ENCODE results near the gene ATG4D. TPM values are rescaled to one million over a fixed set of nuclear protein-coding genes. Genes with fewer than 3 reads are reported as not detected.

The ATG4D gene
- total and polyA plus RNA-seq, 2 of the 4 experiments (the other 2 are of a cell fraction): 8.2 to 21.8 TPM

DNA sequence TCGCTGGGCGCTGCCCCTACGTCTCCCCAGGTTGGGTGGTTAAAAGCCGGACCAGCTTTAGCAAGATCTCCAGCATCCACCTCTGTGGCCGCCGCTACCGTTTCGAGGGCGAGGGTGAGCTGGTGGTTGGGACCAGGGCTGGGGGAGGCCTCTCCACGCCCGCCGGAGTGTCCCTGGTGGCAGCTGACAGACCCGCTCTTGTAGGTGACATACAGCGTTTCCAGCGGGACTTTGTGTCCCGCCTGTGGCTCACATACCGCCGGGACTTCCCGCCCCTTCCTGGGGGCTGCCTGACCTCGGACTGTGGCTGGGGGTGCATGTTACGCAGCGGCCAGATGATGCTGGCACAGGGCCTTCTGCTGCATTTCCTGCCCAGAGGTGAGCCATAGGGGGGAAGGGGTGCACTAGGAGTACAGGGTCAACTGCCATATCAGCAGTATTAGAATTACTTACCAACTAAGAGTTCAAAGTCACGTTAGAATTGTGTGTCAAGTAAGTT, 1.1 kb downstream of the ATG4D start:
- H3K4me3 ChIP-seq (ENCODE audit: insufficient read depth, low read depth, low read length): peak overlapping the region; percentile 97
- no peak for ATAC-seq (ENCODE audit: low read depth)
- H2BK15ac ChIP-seq (ENCODE audit: low read depth, low read length): no peak overlapping the region
- no peak overlapping the region for H4K8ac ChIP-seq (ENCODE audit: low read depth in 2 of 2, low read length in 2 of 2)
- H3K9me1 ChIP-seq (ENCODE audit: insufficient read depth, low read length): peaks cover 13% of the 10 kb centered on the region; the same call in 1 of the 2 replicates
- H3K56ac ChIP-seq (ENCODE audit: extremely low read depth, insufficient read depth, low read length): no peak overlapping the region
- no peak overlapping the region for H3K14ac ChIP-seq (replicated peaks; ENCODE audit: low read depth, low read length)
- TSS peak; percentile 56 for BruUV-seq (replicated peaks)
- TF ChIP-seq, protein P1, sequence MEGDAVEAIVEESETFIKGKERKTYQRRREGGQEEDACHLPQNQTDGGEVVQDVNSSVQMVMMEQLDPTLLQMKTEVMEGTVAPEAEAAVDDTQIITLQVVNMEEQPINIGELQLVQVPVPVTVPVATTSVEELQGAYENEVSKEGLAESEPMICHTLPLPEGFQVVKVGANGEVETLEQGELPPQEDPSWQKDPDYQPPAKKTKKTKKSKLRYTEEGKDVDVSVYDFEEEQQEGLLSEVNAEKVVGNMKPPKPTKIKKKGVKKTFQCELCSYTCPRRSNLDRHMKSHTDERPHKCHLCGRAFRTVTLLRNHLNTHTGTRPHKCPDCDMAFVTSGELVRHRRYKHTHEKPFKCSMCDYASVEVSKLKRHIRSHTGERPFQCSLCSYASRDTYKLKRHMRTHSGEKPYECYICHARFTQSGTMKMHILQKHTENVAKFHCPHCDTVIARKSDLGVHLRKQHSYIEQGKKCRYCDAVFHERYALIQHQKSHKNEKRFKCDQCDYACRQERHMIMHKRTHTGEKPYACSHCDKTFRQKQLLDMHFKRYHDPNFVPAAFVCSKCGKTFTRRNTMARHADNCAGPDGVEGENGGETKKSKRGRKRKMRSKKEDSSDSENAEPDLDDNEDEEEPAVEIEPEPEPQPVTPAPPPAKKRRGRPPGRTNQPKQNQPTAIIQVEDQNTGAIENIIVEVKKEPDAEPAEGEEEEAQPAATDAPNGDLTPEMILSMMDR (conservative IDR thresholded peaks at IDR 0.05; ENCODE audit: low read depth, low read length): no peak
- TF ChIP-seq BHLHE40 (IDR thresholded peaks at IDR 0.05; ENCODE audit: low read depth, low read length): no peak
- no peak for TF ChIP-seq RAD21 (IDR thresholded peaks at IDR 0.05; ENCODE audit: low read length)
- TF ChIP-seq MAZ (IDR thresholded peaks at IDR 0.05; ENCODE audit: borderline replicate concordance, low read depth, low read length): no peak
- TF ChIP-seq, protein P2, sequence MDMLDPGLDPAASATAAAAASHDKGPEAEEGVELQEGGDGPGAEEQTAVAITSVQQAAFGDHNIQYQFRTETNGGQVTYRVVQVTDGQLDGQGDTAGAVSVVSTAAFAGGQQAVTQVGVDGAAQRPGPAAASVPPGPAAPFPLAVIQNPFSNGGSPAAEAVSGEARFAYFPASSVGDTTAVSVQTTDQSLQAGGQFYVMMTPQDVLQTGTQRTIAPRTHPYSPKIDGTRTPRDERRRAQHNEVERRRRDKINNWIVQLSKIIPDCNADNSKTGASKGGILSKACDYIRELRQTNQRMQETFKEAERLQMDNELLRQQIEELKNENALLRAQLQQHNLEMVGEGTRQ (IDR thresholded peaks at IDR 0.05; ENCODE audit: low read depth, low read length): no peak
- TF ChIP-seq SMC3 (IDR thresholded peaks at IDR 0.05; ENCODE audit: low read depth, low read length): no peak
- no peak for TF ChIP-seq POLR2A (IDR thresholded peaks at IDR 0.05; ENCODE audit: low read depth, low read length)
- no peak for TF ChIP-seq MXI1 (IDR thresholded peaks at IDR 0.05; ENCODE audit: borderline replicate concordance, low read depth, low read length)
- TF ChIP-seq, protein P3, sequence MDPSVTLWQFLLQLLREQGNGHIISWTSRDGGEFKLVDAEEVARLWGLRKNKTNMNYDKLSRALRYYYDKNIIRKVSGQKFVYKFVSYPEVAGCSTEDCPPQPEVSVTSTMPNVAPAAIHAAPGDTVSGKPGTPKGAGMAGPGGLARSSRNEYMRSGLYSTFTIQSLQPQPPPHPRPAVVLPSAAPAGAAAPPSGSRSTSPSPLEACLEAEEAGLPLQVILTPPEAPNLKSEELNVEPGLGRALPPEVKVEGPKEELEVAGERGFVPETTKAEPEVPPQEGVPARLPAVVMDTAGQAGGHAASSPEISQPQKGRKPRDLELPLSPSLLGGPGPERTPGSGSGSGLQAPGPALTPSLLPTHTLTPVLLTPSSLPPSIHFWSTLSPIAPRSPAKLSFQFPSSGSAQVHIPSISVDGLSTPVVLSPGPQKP (IDR thresholded peaks at IDR 0.05; ENCODE audit: borderline replicate concordance, low read depth, low read length): no peak
- no peak overlapping the region for H3K18ac ChIP-seq (ENCODE audit: low read depth, low read length)
- H3K4me1 ChIP-seq (ENCODE audit: control insufficient read depth, insufficient read depth, low read length): peaks cover 5% of the 10 kb centered on the region; the same call in 1 of the 2 replicates
- H3K27me3 ChIP-seq (ENCODE audit: control insufficient read depth, insufficient read depth, low read length): no peaks in the 10 kb centered on the region
- no peaks in the 10 kb centered on the region for H3K9me3 ChIP-seq (ENCODE audit: control insufficient read depth, insufficient read depth, low read length)
- no peak overlapping the region for H2BK5ac ChIP-seq (ENCODE audit: low read depth, low read length, poor library complexity, severe bottlenecking)
- H2BK120ac ChIP-seq (ENCODE audit: low read depth, low read length): no peak overlapping the region
- intact Hi-C loops (cut with micrococcal nuclease) (no loop called here), in situ Hi-C loops (cut with MboI; ENCODE audit: low sequenced_read_pairs) (no loop called here), dilution Hi-C loops (cut with HindIII; ENCODE audit: low sequenced_read_pairs, unreplicated experiment) (no loop called here)
- ChIA-PET CTCF (no interaction called here), POLR2A (ENCODE audit: unreplicated experiment) (no interaction called here)
- no peak overlapping the region for H3K27ac ChIP-seq (ENCODE audit: insufficient read depth, low read length)
- no peak overlapping the region; the same call in 1 of the 2 replicates for H3K23ac ChIP-seq (ENCODE audit: low read depth, low read length)
- peak overlapping the region; percentile 97 for H2AK9ac ChIP-seq (replicated peaks; ENCODE audit: low read depth, low read length, poor library complexity)
- H4K5ac ChIP-seq (ENCODE audit: low read depth, low read length): no peak overlapping the region
- 78% methylated on average over 10 of the region's 23 CpGs; no CpG with 5 or more reads in 1 of the 2 experiments for WGBS, 2 experiments (ENCODE audit: extremely low coverage in 2 of 2, insufficient read length in 1 of 2)
- H2BK20ac ChIP-seq (ENCODE audit: low read depth, low read length): no peak overlapping the region
- H3K4me2 ChIP-seq (ENCODE audit: low read depth, low read length): peak overlapping the region; percentile 96
- no peak overlapping the region for H4K91ac ChIP-seq (ENCODE audit: insufficient read depth, low read depth, low read length)
- peak overlapping the region; percentile 33; the same call in 1 of the 2 replicates for H2AK5ac ChIP-seq (ENCODE audit: low read depth, low read length)
- peaks cover 23% of the 10 kb centered on the region for H3K36me3 ChIP-seq (ENCODE audit: control insufficient read depth, insufficient read depth, low read length)
- peaks cover 10% of the 10 kb centered on the region for H4K20me1 ChIP-seq (ENCODE audit: insufficient read depth, low read length)
- H3K4ac ChIP-seq (ENCODE audit: low read depth, low read length): 0 out of 2 replicates have a peak overlapping the region, but pooled peaks have one; percentile 30
- DNase-seq: no peak
- H3K9ac ChIP-seq (ENCODE audit: low read depth, low read length): 0 out of 2 replicates have a peak overlapping the region, but pooled peaks have one; percentile 79
- H3K79me1 ChIP-seq (ENCODE audit: low read depth in 1 of 2, low read length in 2 of 2): peaks cover 20 to 44% of the 10 kb centered on the region in 2 experiments
- H2AFZ ChIP-seq (replicated peaks; ENCODE audit: low read length, poor library complexity): peak overlapping the region; percentile 96
